Brain pericyte (primary cell): Measurements from ENCODE around the gene RRP1B.

Source experiments
- DNase-seq: peaks from one replicate; pipeline ENCODE4 v3.0.0-alpha.2; 2012; ENCODE audit warnings: low read depth, low spot score

Gene RRP1B

GRCh38 chr21:43721206-43721605 is 61.8 kb downstream of the RRP1B start:
- no peak for DNase-seq

DNA sequence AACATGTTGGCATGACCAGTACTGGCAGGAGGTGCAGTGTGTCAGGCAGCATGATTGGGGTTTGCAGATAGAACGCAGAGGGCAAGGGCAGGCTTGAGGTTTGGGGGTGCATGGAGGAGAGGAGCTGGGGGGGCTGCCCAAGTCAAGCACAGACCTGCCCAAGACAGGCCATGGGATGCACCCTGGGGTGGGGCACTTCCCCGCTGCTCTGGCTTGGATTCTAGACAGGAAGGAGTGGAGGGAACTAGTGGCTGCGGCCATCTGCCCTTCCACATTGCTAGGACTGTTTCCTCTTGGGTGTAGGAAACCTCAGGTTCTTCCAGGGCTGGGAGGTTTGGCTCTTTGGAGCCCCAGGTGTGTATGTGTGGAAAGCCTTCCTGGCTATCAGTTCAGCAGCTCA is 62.6 kb downstream of the RRP1B start:
- no peak for DNase-seq

- no peak for DNase-seq
Measured at GRCh38 chr21:43723648-43724047, 64.3 kb downstream of the RRP1B start.

- DNase-seq: no peak
Measured at GRCh38 chr21:43726686-43727518, 67.5 kb downstream of the RRP1B start.

DNA sequence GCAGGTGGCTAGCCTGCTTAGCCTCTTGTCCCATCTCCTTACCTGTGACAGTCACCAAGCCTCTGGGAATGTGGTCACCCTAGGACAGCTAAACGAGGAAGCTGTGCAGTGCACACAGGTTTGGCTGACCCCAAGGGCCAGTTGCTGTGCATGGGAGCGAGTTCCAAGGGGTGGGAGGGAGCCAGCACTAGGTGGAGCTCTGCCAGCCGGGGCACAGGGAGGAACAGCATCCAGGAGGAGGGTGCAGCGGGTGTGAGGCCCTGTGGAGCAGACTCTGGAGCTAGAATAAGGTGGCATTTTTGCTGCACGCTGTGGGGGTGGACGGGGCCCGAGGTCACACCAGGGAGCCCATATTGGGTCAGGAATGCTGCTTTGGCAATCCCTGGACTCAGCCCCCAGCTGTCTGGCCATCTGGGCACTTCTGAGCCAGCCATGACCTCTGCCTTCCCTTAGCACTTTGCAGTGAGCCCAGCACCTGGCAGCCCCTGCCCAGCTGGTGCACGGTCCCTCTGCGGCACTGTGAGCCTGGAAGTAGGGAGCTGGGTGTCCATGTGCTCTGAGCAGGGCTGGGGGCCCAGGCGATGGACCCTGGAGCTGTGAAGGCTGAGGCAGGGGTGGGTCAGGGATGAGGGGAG is 68.3 kb downstream of the RRP1B start:
- DNase-seq: no peak

- DNase-seq: no peak
Measured at GRCh38 chr21:43728154-43728466, 68.8 kb downstream of the RRP1B start.

DNA sequence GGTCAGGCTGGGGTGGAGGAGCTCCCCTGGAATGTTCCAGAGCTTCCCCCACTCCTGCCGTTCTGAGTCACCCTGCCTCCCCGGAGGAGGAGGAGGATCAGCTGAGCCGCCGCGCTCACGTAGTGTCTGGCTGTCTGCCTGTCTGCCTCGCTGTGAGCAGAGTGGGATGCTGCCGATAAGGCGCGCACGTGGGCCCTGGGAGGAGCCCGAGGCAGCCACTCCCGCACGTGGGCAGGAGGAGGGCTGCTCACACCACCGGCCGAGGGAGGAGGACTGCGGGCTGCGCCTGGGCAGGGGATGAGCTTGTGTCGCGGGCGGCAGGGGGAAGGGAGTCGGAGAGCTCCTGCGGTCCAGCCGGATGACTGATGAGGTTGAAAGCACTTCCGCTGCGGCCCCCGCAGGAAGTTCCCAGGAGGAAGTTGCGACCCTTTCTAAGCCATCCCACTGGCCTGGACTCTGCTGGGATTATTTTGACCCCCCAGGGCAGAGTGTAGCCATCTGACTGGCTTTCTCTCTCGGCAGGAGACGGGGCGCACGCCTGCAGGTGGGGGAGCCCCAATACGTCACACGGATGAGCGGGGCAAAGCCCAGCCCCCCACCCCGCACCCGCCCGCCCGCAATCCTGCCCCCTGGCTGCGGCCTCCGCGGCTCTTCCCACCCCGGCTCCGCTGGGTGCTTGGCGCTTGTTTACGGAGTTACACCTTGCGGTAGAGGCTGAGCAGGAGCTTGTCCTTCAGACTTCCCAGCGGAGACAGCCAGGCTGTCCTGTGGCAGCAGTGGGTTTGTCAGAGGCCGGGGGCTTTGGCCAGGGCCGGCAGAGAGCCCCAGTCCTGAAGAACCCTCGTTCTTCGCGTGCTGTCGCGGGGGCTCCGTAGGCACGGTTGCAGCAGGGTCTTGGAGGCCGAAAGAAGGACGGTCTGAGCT is 69.4 kb downstream of the RRP1B start:
- DNase-seq: peak; percentile 93

- no peak for DNase-seq
Measured at GRCh38 chr21:43731476-43731875, 72.1 kb downstream of the RRP1B start.

DNA sequence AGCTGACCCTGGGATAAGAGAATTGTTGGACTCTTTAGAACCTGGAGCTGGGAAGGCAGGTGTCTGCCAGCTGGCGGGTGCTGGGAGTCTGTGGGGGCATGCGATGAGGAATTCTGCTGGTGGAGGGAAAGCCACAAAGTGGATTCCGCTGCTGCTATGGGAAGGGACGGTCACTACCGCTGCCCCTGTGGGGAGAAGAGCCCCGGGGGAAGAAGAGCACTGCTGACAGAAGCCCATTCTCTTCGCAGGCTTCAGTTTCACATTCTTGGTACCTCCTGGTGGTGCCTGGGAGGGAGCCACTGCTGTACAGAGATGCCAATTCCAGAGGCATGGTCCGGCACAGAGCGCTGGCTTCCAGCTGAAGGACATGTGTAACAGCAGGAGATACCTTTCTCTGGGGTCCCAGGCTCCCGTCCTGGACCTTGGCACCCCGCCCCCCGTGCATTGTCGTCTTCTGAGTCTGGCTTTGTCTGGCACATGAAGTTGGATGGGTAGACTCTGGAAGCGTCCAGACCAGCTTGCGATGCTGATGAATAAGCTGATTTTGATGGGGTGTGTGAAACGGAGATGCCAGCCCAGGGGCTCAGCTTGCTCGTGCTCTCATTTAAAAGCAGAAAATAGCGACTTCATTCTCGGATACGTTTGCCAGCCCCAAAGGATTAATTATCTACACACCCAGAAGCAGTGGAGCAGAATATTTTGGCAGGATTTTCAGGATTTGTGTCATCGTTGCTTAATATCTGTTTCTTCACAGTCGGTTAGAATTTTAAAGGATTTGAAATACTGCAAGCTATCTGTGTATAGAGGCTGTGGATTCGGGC is 72.7 kb downstream of the RRP1B start:
- DNase-seq: no peak

GRCh38 chr21:43733060-43733459 is 73.7 kb downstream of the RRP1B start:
- DNase-seq: no peak

GRCh38 chr21:43733529-43734071 is 74.2 kb downstream of the RRP1B start:
- DNase-seq: no peak

DNA sequence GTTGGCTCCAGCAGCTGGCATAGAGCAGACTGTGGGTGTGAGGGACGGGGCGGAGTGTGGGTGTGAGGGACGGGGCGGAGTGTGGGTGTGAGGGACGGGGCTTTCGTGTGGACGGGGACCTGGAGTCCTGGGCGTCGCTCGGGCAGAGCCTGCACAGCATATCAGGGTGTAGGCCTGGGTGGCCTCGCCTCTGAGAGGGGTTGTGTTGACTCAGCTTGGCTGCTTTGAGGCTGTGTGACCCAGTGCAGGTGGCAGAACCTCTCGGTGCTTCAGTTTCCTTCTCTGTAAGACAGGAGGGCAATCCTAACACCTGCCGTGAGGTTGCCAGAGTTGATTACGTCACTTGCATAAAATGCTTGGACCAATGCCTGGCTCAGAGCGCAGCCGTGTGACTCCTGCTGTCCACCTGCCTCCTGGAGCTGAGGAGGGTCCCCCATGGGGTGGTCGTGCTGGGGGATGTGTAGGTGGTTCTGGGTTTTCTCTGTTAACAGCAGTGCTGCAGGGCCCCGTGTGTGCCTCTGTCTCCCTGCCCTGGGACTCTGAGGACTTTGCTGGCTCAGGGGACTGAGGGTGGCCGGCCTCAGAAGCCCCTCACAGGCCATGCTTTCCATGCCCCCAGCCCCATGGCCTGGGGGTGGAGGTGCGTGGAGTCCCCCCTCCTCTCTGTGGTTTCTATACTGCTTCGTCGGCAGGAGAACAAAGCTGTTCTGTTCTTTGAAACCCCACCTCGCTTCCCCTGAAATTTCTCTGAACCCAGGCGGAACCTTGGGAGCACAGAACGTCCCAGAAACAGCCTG is 75.0 kb downstream of the RRP1B start:
- no peak for DNase-seq

DNA sequence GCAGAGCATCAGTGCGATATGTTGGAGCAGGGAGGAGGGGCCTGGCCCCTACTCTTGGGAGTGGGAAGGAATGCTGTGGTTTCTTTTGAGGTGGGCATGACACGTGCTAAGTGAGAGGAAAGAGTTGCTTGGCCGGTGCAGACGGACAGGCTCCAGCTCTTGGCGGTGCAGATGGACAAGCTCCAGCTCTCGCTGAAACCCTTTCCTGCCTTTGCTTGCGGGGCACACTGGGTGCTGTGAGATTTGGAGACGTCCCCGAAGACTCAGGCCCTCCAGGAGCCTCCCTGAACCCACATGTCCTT is 75.5 kb downstream of the RRP1B start:
- no peak for DNase-seq

- DNase-seq: no peak
Measured at GRCh38 chr21:43735236-43736091, 76.1 kb downstream of the RRP1B start.

DNA sequence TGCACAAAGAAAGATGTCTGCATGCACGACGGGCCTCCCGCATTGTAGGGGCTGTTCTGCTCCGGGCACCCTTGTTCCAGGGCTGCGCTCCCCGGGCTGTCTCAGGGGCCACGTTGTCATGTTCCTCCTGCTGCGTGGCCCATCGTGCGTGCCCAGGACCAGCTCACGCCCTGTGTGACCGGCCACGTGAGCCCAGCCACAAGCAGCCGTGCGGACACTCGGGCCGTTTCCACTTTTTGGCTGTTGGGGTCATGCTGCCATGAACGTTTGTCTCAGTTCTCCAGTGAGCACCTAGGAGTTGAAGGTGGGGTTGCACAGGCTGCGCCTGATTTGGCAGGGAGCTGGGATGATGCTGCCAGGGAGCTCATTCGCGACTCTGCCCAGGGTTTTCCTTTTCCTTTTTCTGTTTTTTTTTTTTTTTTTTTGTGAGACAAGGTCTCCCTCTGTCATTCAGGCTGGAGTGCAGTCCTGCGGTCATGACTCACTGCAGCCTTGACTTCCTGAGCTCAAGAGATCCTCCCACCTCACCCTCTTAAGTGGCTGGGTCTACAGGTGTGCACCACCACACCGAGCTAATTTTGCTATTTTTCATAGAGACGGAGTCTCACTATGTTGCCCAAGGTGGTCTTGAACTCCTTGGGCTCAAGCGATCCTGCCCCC is 77.0 kb downstream of the RRP1B start:
- no peak for DNase-seq

GRCh38 chr21:43737158-43737950 is 78.0 kb downstream of the RRP1B start:
- no peak for DNase-seq

- no peak for DNase-seq
Measured at GRCh38 chr21:43739621-43740435, 80.5 kb downstream of the RRP1B start.
